ENCODE results near the gene SNAP91. TPM values are rescaled to one million over a fixed set of nuclear protein-coding genes. Genes with fewer than 3 reads are reported as not detected.

SNAP91 gene
- total and polyA plus RNA-seq, 2 of the 8 experiments (the other 6 are each of a cell fraction or from before 2014, with no cell fraction given) = 1.3 to 1.5 TPM

DNA sequence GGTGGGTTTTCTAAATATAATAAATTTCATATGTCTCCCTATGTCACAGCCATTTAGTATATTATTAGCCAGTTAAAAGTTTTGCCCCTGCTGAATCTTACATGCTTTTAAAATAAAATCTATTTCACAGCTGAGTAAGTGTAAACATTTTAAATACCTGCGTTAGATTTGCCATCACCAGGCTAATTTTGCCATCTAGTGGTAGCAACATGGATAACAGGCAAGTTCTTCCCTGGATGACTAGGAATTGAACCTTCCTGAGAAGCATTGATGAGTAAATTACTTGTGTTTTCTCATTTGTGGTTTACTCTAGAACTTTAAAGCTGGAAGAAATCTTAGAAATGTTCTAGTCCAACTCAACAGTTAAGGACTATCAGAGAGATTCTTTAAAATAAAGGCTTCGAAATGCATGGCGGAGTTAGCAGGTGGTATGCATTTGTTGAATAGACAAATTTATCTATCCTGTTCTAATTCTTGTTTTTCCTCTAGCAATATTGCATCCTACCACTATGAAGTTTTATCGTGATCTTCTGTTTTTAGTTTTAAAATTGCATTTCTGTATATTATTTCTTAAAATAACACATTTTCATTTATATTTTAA, 193.9 kb downstream of the SNAP91 start:
- no peak for TF ChIP-seq EGR1 (IDR thresholded peaks at IDR 0.05; ENCODE audit: borderline replicate concordance, low read depth, low read length)
- TF ChIP-seq, protein P1, sequence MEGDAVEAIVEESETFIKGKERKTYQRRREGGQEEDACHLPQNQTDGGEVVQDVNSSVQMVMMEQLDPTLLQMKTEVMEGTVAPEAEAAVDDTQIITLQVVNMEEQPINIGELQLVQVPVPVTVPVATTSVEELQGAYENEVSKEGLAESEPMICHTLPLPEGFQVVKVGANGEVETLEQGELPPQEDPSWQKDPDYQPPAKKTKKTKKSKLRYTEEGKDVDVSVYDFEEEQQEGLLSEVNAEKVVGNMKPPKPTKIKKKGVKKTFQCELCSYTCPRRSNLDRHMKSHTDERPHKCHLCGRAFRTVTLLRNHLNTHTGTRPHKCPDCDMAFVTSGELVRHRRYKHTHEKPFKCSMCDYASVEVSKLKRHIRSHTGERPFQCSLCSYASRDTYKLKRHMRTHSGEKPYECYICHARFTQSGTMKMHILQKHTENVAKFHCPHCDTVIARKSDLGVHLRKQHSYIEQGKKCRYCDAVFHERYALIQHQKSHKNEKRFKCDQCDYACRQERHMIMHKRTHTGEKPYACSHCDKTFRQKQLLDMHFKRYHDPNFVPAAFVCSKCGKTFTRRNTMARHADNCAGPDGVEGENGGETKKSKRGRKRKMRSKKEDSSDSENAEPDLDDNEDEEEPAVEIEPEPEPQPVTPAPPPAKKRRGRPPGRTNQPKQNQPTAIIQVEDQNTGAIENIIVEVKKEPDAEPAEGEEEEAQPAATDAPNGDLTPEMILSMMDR (IDR thresholded peaks at IDR 0.05; ENCODE audit: control extremely low read depth in 1 of 3, insufficient read depth in 1 of 3, low read depth in 1 of 3, low read length in 3 of 3) = peak in 2 of 3 experiments; percentile 69; a peak in 3 of 4 replicates
- peak; percentile 92 for TF ChIP-seq RAD21 (IDR thresholded peaks at IDR 0.05 in 1 of 2, conservative IDR thresholded peaks at IDR 0.05 in 1 of 2; ENCODE audit: low read depth in 2 of 2, low read length in 2 of 2)
- no peak for TF ChIP-seq BCL11A (IDR thresholded peaks at IDR 0.05; ENCODE audit: low read depth in 2 of 2, low read length in 2 of 2)
- H2BK5ac ChIP-seq (ENCODE audit: low read depth, low read length) = no peak overlapping the region
- H4K20me1 ChIP-seq (replicated peaks in 1 of 2; ENCODE audit: control insufficient read depth in 1 of 2, insufficient read depth in 2 of 2, low read length in 2 of 2) = no peaks in the 10 kb centered on the region
- H2BK15ac ChIP-seq (ENCODE audit: low read length) = no peak overlapping the region
- H3K14ac ChIP-seq (ENCODE audit: insufficient read length) = no peak overlapping the region
- no peaks in the 10 kb centered on the region for H3K9me3 ChIP-seq (ENCODE audit: insufficient read depth in 2 of 2, low read depth in 1 of 2, low read length in 1 of 2)
- no peak overlapping the region for H3K4me2 ChIP-seq (ENCODE audit: insufficient read depth in 1 of 2, low read depth in 2 of 2, low read length in 2 of 2)
- DNase-seq (ENCODE audit: low read depth in 1 of 2, low spot score in 2 of 2) = no peak
- ChIA-PET POLR2A (ENCODE audit: partially characterized antibody) (no interaction called here), CTCF (ENCODE audit: partially characterized antibody) (interaction anchor here (0.6 to 15.4 kb wide), 30 partner anchors 8 to 751 kb away, joined by 3 to 310 read pairs (median 4); partner anchors contain the start of genes DOP1A and UBE3D)
- no peak overlapping the region for H4K91ac ChIP-seq (replicated peaks; ENCODE audit: insufficient read length, low read length)
- peaks cover 10% of the 10 kb centered on the region for H3K23me2 ChIP-seq (ENCODE audit: low read depth, low read length)
- H2BK120ac ChIP-seq (replicated peaks; ENCODE audit: low read depth, low read length) = no peak overlapping the region
- H4K5ac ChIP-seq (ENCODE audit: insufficient read length, low read depth, low read length) = no peak overlapping the region
- H3K27ac ChIP-seq (ENCODE audit: low read depth, low read length) = no peak overlapping the region
- H3K4ac ChIP-seq (replicated peaks; ENCODE audit: insufficient read length, low read depth, low read length) = no peak overlapping the region
- H2AFZ ChIP-seq (ENCODE audit: low read length) = no peak overlapping the region
- no peak overlapping the region for H2BK20ac ChIP-seq (ENCODE audit: low read length)
- no peak overlapping the region for H2BK12ac ChIP-seq (ENCODE audit: low read depth, low read length)
- 34% methylated on average over 4 of the region's 4 CpGs; no CpG with 5 or more reads in 1 of the 2 experiments for WGBS, 2 experiments (ENCODE audit: extremely low coverage in 1 of 2, insufficient coverage in 1 of 2, insufficient read length in 1 of 2, insufficient replicate concordance in 2 of 2, low coverage in 1 of 2, low lambda C conversion rate in 2 of 2, missing lambda C conversion rate in 1 of 2)
- no peak overlapping the region for H3K23ac ChIP-seq (ENCODE audit: insufficient read length)
- no peaks in the 10 kb centered on the region for H3K36me3 ChIP-seq (ENCODE audit: control insufficient read depth in 2 of 4, insufficient read depth in 4 of 4, low read length in 3 of 4)
- no peak overlapping the region for H4K8ac ChIP-seq (ENCODE audit: extremely low read depth, insufficient read depth, low read length)
- H3K79me2 ChIP-seq (ENCODE audit: control insufficient read depth in 1 of 2, insufficient read depth in 2 of 2, low read length in 2 of 2) = no peaks in the 10 kb centered on the region
- H3K18ac ChIP-seq (ENCODE audit: extremely low read depth, low read length) = no peak overlapping the region
- H3K27me3 ChIP-seq (replicated peaks in 1 of 4; ENCODE audit: control insufficient read depth in 3 of 4, extremely low read depth in 1 of 4, insufficient read depth in 3 of 4, low read length in 3 of 4) = no peaks in the 10 kb centered on the region
- peak; percentile 93 for FAIRE-seq
- H3K79me1 ChIP-seq (ENCODE audit: low read depth, low read length) = no peaks in the 10 kb centered on the region
- no peak overlapping the region for H2AK5ac ChIP-seq (ENCODE audit: low read depth, low read length)
- H3K4me1 ChIP-seq (replicated peaks in 1 of 4; ENCODE audit: control insufficient read depth in 3 of 4, insufficient read depth in 4 of 4, low read length in 3 of 4) = peaks cover 0 to 4% (median 0%) of the 10 kb centered on the region in 4 experiments; a peak in 3 of 7 replicates
- no peak overlapping the region for H3K4me3 ChIP-seq (ENCODE audit: extremely low read depth in 1 of 4, insufficient read depth in 2 of 4, low read depth in 3 of 4, low read length in 4 of 4)
- no peak overlapping the region for H3K9ac ChIP-seq (replicated peaks in 1 of 4; ENCODE audit: extremely low read depth in 1 of 4, low read depth in 3 of 4, low read length in 3 of 4)
- no peak overlapping the region for H3K56ac ChIP-seq (replicated peaks; ENCODE audit: insufficient read length, low read depth, low read length)
